ENCODE data around the gene RPS5.

DNA sequence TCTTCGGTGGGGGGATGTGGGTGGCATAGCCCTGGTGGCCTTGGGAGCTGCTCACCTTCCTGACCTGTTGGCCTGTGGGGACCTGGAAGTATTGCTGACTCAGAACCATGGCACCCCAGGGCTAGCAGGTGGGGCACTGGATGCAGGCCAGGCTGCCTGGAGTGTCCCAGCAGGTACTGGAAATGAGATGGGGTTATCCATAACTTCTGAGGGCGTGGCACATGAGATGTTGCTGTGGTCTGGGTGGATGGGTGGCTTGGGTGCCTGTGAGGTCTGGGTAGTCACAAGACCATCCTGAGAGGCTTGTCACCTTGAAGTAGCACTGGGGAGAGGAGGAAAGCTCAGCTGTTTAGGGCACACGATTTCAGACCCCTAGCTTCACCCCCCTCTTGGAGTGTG lies 7.8 kb downstream of the RPS5 start:
- TF ChIP-seq, protein P1, sequence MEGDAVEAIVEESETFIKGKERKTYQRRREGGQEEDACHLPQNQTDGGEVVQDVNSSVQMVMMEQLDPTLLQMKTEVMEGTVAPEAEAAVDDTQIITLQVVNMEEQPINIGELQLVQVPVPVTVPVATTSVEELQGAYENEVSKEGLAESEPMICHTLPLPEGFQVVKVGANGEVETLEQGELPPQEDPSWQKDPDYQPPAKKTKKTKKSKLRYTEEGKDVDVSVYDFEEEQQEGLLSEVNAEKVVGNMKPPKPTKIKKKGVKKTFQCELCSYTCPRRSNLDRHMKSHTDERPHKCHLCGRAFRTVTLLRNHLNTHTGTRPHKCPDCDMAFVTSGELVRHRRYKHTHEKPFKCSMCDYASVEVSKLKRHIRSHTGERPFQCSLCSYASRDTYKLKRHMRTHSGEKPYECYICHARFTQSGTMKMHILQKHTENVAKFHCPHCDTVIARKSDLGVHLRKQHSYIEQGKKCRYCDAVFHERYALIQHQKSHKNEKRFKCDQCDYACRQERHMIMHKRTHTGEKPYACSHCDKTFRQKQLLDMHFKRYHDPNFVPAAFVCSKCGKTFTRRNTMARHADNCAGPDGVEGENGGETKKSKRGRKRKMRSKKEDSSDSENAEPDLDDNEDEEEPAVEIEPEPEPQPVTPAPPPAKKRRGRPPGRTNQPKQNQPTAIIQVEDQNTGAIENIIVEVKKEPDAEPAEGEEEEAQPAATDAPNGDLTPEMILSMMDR (conservative IDR thresholded peaks at IDR 0.05; ENCODE audit: low read depth, low read length): no peak
- TF ChIP-seq EZH2 (IDR thresholded peaks at IDR 0.05; ENCODE audit: borderline replicate concordance, low read depth, low read length, poor library complexity, severe bottlenecking): no peak
